NB4 (cell line): Measurements from ENCODE around the gene CDKN2AIP.

Experiments used
- DNase-seq: peaks from one replicate; pipeline ENCODE4 v3.0.0; 2010; ENCODE audit warnings: low read depth
- H3K4me3 ChIP-seq: one replicate; pipeline ENCODE4 v1.5.1; 2011; ENCODE audit warnings: mild to moderate bottlenecking, low read depth, low read length, moderate library complexity
- MYC ChIP-seq: IDR thresholded peaks from 2 replicates; pipeline ENCODE4 v1.6.1; 2011; ENCODE audit warnings: low read depth, low read length
- POLR2A ChIP-seq: IDR thresholded peaks from 2 replicates; pipeline ENCODE4 v1.6.1; 2011; ENCODE audit warnings: mild to moderate bottlenecking; ENCODE audit not compliant: insufficient read length; ENCODE audit errors: extremely low read depth
- TF ChIP-seq, protein P1 (sequence below): IDR thresholded peaks from 2 replicates; pipeline ENCODE4 v1.6.1; 2011; ENCODE audit warnings: low read depth, low read length
- TF ChIP-seq, protein P2 (sequence below): IDR thresholded peaks from one replicate; pipeline ENCODE4 v1.5.1; 2012; ENCODE audit warnings: low read depth, low read length

Gene CDKN2AIP

DNA sequence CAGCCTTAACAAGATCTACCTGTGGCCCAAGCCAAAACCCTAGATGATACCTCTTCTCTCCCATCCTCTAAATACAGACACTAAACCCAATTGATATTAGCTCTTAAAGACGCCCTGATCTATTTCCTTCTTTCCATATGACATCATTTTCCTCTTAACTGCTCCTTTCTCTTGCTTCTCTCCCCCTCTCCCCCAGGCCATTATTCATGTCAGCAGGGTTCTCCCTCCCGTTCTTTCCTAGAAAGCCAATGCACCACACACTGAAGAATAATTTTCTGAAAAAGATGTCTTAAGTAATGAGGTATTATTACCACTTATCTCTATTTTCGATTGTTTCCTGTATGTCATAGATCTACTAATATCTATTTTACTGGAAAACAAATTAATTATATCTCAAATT, 50.7 kb downstream of the CDKN2AIP start:
- no peak for TF ChIP-seq MYC
- TF ChIP-seq, protein P1, sequence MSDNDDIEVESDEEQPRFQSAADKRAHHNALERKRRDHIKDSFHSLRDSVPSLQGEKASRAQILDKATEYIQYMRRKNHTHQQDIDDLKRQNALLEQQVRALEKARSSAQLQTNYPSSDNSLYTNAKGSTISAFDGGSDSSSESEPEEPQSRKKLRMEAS: no peak
- TF ChIP-seq POLR2A: no peak
- TF ChIP-seq, protein P2, sequence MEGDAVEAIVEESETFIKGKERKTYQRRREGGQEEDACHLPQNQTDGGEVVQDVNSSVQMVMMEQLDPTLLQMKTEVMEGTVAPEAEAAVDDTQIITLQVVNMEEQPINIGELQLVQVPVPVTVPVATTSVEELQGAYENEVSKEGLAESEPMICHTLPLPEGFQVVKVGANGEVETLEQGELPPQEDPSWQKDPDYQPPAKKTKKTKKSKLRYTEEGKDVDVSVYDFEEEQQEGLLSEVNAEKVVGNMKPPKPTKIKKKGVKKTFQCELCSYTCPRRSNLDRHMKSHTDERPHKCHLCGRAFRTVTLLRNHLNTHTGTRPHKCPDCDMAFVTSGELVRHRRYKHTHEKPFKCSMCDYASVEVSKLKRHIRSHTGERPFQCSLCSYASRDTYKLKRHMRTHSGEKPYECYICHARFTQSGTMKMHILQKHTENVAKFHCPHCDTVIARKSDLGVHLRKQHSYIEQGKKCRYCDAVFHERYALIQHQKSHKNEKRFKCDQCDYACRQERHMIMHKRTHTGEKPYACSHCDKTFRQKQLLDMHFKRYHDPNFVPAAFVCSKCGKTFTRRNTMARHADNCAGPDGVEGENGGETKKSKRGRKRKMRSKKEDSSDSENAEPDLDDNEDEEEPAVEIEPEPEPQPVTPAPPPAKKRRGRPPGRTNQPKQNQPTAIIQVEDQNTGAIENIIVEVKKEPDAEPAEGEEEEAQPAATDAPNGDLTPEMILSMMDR: no peak
- DNase-seq: no peak
- H3K4me3 ChIP-seq: no peak overlapping the region
